ENCODE measurements around the gene TOR4A.

GRCh38 chr9:137323531-137324331 lies 46.2 kb downstream of the TOR4A start:
- TF ChIP-seq GATA3 (IDR thresholded peaks at IDR 0.05; ENCODE audit: low read depth, low read length) = no peak
- TF ChIP-seq GATA2 (IDR thresholded peaks at IDR 0.05; ENCODE audit: low read depth, low read length) = no peak

All from SH-SY5Y (cell line).